ENCODE results near the gene MS4A3. TPM values are rescaled to one million over a fixed set of nuclear protein-coding genes. Genes with fewer than 3 reads are reported as not detected.
"Not testable (repeated sequence)": the region's sequence is repeated elsewhere in the genome, so short reads cannot be mapped to it uniquely, and the experiment has no call there.

The MS4A3 gene
- total RNA-seq, 1 donor from 2014 or later: 0.57 TPM

DNA sequence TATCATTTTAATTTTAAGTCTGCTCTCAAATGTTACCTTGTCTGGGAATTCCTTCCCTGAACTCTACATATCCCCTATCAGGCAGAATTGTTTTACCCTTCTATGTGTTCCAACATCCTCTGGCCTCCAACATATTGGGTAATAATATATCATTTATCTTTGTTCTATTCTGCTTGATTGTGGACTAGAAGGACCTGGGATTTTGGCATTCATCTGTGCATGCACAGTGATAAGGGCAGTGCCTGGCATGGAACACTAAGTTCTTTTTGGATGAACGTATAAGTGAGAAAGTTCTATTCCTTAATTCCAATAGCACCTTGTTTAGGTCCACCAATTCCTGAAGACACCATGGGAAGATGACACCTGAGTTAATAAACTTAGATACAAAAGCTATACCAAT lies 30.8 kb downstream of the MS4A3 start:
- intact Hi-C loops (cut with DNase I): no loop called here

GRCh38 chr11:60088364-60088763 lies 31.9 kb downstream of the MS4A3 start, which contains the start of gene MS4A2:
Gene MS4A2, plus strand, starts transcription at chr11:60088664. Its CDS starts 102 bp downstream, at chr11:60088766.
- intact Hi-C loops (cut with DNase I): no loop called here
- DNase-seq (ENCODE audit: low spot score): no peak

More for the DNA sequence above, 30.8 kb downstream of the MS4A3 start:
- no peak for DNase-seq (ENCODE audit: low spot score)

- DNase-seq (ENCODE audit: low spot score): no peak
- intact Hi-C loops (cut with DNase I): no loop called here
Observed at GRCh38 chr11:60095477-60096120, 39.1 kb downstream of the MS4A3 start.

DNA sequence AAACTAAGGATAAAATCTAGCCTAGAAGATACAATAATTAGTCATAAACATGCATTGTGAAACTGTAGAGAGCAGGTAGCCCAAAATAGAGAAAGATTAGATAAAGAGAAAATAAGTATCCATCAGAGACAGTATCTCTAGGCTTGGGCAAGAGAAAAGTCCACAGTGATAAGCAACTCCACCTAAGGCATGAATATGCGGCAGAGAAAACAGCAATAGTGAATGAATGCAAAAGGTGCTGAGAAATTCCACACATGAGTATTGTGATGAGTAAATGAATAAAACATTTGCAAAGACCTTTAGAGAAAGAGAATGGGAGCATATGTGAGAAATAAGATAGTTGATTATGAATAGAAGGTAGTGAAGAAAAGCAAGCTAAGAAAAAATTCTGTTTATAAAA lies 40.7 kb downstream of the MS4A3 start:
- intact Hi-C loops (cut with DNase I): no loop called here
- DNase-seq (ENCODE audit: low spot score): no peak

GRCh38 chr11:60098508-60098907 lies 42.0 kb downstream of the MS4A3 start:
- intact Hi-C loops (cut with DNase I): no loop called here
- no peak for DNase-seq (ENCODE audit: low spot score)

DNA sequence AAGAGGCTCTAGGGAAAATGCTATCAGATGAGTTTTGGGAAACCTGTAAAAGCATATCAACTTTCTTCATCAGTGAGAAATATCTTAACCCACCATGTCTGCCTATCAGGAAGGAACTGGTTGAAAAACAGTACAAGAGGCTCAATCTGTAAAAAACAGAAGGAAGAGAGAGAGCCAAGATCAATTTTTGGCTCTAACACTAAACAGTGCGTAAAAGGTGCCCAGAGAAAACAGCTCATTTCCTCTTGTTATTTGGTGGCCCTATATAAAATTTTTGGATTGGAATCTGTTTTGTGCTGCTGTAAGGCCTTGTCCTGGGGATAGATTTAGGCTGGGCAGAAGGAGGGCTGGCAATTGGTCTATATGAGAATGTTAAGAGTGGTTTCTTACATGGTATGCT lies 44.1 kb downstream of the MS4A3 start:
- no peak for DNase-seq (ENCODE audit: low spot score)
- intact Hi-C loops (cut with DNase I): no loop called here

- DNase-seq (ENCODE audit: low spot score); intact Hi-C loops (cut with DNase I): not testable (repeated sequence)
Observed at GRCh38 chr11:60101368-60101767, 44.9 kb downstream of the MS4A3 start.

- not testable (repeated sequence) for DNase-seq (ENCODE audit: low spot score)
Observed at GRCh38 chr11:60104471-60105115, 48.1 kb downstream of the MS4A3 start.

GRCh38 chr11:60108631-60109030 lies 52.2 kb downstream of the MS4A3 start:
- DNase-seq (ENCODE audit: low spot score); intact Hi-C loops (cut with DNase I): not testable (repeated sequence)

More at GRCh38 chr11:60104471-60105115, 48.1 kb downstream of the MS4A3 start:
- intact Hi-C loops (cut with DNase I): not testable (repeated sequence)

DNA sequence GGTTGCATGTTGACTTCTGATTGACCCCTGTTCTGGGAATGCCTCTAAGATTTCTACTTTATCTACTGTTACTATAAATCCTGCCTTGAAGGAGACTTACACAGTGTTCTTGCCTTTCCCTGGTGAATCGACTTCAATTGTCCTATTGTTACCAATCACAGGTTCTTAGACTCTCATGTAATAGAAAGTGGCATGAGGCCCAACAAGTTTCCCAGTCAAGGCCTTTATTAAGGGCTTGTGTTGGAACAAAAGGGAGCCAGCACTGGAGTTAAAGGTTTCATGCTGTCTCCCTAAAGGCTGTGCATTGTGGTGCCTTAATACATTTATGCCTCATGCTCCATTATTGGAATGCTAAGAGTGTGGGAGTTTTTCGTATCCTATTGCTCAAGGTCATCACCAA lies 55.3 kb downstream of the MS4A3 start:
- DNase-seq (ENCODE audit: low spot score): no peak
- intact Hi-C loops (cut with DNase I): no loop called here

DNA sequence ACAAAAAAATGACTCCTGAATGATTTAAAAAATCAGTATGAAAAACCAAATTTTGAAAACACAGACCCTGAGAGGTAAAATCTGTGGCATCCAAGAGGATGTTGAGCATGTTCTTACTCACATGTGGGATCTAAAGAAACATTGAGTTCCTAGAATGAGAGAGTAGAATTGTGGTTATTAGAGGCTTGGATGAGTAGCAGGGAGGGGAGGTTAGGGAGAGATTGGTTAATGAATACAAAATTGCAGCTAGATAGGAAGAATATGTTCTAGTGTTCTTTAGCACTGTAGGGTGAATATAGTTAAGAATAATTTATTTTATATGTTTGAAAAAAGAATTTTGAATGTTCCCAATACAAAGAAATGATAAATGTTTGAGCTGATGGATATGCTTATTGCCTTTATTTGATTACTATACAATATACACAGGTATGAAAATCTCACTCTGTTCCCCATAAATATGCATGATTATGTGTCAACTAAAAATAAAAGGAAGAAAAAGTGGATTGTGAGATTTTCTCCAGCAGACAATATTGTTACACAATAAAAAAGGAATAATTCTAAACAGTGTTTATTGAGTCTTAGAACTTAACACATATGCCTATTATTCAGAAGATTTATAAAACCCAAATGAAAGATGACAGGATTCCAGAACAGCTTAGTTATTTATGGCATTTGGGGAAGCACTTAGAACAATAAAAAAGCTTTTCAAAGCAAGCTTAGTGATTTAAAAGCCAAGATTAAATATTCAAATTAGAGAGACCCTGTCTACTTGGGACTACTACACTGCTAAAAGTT lies 60.7 kb downstream of the MS4A3 start:
- DNase-seq (ENCODE audit: low spot score): no peak
- intact Hi-C loops (cut with DNase I): no loop called here

- intact Hi-C loops (cut with DNase I): no loop called here
- DNase-seq (ENCODE audit: low spot score): no peak
Observed at GRCh38 chr11:60118338-60118737, 61.9 kb downstream of the MS4A3 start.

DNA sequence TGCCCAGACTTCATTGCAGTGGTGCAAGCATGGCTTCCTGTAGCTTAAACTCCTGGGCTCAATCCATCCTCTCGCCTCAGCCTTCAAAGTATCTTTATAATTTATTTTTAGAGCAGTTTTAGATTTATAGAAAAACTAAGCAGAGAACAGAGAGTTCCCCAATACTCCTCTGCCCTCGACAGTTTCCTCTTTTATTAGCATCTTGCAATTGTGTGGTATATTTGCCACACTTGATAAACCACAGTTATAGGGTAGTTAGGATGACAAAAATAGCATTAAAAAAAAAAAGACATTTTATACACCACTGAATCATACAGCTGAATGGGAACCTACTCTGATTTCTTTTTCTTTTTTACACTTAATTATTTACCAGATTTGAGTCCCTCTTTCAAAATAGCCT lies 63.2 kb downstream of the MS4A3 start:
- DNase-seq (ENCODE audit: low spot score): no peak
- intact Hi-C loops (cut with DNase I): no loop called here

Other genes with a start within 250 kb of the MS4A3 start
- 64.7 TPM for gene MRPL16, start 245.9 kb upstream of the MS4A3 start, total RNA-seq
- not detected for gene CBLIF, start 211.2 kb upstream of the MS4A3 start, total RNA-seq
- gene TCN1, start 190.2 kb upstream of the MS4A3 start, total RNA-seq: not detected
- not detected for gene OOSP3, start 177.9 kb upstream of the MS4A3 start, total RNA-seq
- gene OOSP1, start 118.2 kb upstream of the MS4A3 start, total RNA-seq: not detected
- gene OOSP4A, start 92.6 kb upstream of the MS4A3 start, total RNA-seq: not detected
- not detected for gene OOSP4B, start 39.5 kb upstream of the MS4A3 start, total RNA-seq
- not detected for gene OOSP2, start 16.3 kb upstream of the MS4A3 start, total RNA-seq
- gene MS4A2, start 32.0 kb downstream of the MS4A3 start, total RNA-seq: 0.67 TPM
- gene MS4A6A, start 126.4 kb downstream of the MS4A3 start, total RNA-seq: 22.2 TPM
- 0.62 TPM for gene MS4A4E, start 186.5 kb downstream of the MS4A3 start, total RNA-seq
- gene MS4A4A, start 224.0 kb downstream of the MS4A3 start, total RNA-seq: 8.8 TPM